Activated naive CD8-positive, alpha-beta T cell (primary cell): ENCODE results near the gene SPATA6L.
A peak's percentile ranks its signal among the peaks of the same experiment; 100 is the strongest.

ENCODE experiments used
- H3K27ac Mint-ChIP-seq: one replicate; pipeline ENCODE4 v1.8.0; 2021; ENCODE audit warnings: mixed read lengths
- H3K27me3 Mint-ChIP-seq: one replicate; pipeline ENCODE4 v1.8.0; 2021; ENCODE audit warnings: mixed read lengths
- H3K36me3 Mint-ChIP-seq: one replicate; pipeline ENCODE4 v1.8.0; 2021; ENCODE audit warnings: mixed read lengths
- H3K4me1 Mint-ChIP-seq: one replicate; pipeline ENCODE4 v1.8.0; 2021; ENCODE audit warnings: low read depth, mixed read lengths
- H3K4me3 Mint-ChIP-seq: one replicate; pipeline ENCODE4 v1.8.0; 2021; ENCODE audit warnings: mild to moderate bottlenecking, mixed read lengths
- H3K9me3 Mint-ChIP-seq: one replicate; pipeline ENCODE4 v1.8.0; 2021; ENCODE audit warnings: low read depth, mixed read lengths

The SPATA6L gene, protein sequence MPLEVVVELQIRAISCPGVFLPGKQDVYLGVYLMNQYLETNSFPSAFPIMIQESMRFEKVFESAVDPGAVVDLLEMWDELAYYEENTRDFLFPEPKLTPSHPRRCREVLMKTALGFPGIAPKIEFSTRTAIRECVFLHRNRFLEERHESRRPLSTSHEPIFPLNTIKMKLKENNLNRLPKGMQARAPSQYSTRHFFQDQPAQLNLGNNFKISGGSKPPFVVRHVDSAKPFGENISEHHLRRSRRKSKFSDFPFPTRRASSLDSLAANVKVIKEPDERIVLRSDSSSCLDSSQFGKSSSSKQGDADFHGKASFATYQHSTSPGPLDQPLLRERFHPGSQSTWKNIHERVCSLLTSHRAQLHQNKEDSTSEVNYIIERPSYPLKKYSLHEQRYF

DNA sequence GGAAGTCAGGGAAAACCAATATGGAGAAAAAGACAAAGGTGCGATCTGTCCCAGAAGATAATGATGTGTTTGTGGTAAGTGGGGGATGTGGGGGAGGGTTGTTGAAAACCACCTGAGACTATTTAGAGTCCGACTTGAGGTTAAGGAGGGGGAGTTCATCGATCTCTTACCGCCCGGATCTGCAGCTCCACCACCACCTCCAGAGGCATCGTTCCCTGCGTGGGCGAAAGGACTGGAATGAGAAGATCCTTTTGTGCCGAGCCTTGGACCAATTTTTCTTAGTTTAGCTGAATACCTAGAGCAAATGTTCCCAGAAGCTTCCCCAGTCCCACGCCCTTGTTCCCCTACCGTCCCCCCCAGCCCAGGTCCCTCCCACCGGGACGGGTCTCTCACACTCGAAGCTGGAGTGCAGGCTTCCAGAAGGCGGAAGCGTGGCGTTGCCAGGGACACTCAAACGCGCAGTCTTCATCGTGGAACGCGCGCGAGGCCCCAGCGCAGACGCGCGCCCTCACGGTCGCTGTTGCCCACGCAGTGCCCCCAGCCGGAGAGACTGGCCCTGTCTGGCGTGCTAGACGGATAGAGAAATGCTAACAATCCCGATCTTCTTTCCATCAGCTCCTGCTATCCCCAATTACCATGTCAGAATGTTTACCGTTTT, at the start of gene SPATA6L:
TSS of gene SPATA6L (minus strand) at position 439 of the 658 bp plus-strand sequence. CDS start at position 209, 230 bp downstream.
- no peaks in the 10 kb centered on the region for H3K27me3 Mint-ChIP-seq

DNA sequence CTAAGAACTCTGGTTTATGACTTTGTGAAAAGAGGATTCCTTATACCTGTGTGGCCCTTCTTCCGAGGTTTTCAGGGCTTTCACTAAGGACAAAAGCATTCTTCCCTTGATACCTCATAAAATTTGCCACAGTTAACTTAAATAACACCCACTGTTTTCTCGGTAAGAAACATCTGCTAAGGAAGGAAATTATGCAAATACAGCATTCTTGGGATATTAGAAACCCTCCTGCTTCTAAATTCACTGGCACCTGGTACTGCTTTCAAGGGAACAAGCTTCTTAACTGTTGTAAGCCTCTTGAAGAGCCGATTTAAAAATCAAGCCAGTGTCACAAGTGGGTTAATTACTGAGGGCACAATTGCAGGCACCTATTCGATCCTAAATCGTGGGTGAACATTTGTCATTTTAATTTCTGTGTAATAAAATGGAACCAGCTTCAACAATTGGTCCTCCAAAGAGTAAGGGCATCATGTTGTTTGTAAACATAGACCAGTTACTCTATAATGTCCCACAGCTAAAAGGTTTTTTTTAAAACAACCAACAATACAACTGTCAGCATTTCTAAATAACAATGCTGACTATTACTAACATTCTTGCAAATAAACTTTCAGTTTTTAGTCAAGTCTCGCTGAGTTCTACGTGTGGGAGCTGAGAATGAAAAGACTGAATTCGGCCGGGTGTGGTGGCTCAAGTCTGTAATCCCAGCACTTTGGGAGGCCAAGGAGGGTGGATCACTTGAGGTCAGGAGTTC, 48.2 kb upstream of the SPATA6L start:
- Mint-ChIP-seq H3K27me3 (no peaks in the 10 kb centered on the region), H3K4me3 (no peak overlapping the region), H3K4me1 (no peaks in the 10 kb centered on the region), H3K36me3 (peaks cover 10% of the 10 kb centered on the region), H3K27ac (peak overlapping the region; percentile 81), H3K9me3 (no peaks in the 10 kb centered on the region)

More for the DNA sequence above, at the start of gene SPATA6L:
- peak within 1 kb of the TSS; percentile 69 for H3K27ac Mint-ChIP-seq
- H3K9me3 Mint-ChIP-seq: no peaks in the 10 kb centered on the region
- H3K4me3 Mint-ChIP-seq: peak within 1 kb of the TSS; percentile 85
- peaks cover 77% of the 10 kb centered on the region for H3K4me1 Mint-ChIP-seq
- no peaks in the 10 kb centered on the region for H3K36me3 Mint-ChIP-seq

DNA sequence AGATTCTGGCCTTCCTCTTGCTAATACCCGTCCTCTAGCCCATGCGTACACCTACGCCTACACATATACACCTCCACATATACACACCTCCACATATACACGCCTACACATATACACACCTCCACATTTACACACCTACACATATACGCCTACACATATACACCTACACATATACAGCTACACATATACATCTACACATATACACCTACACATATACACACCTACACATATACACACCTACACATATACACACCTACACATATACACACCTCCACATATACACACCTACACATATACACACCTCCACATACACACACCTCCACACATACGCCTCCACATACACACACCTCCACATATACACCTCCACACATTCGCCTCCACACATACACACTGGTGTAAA, 47.6 kb upstream of the SPATA6L start:
- Mint-ChIP-seq H3K36me3 (peaks cover 11% of the 10 kb centered on the region), H3K4me3 (no peak overlapping the region), H3K9me3 (no peaks in the 10 kb centered on the region), H3K4me1 (no peaks in the 10 kb centered on the region), H3K27me3 (no peaks in the 10 kb centered on the region), H3K27ac (peak overlapping the region; percentile 81)

DNA sequence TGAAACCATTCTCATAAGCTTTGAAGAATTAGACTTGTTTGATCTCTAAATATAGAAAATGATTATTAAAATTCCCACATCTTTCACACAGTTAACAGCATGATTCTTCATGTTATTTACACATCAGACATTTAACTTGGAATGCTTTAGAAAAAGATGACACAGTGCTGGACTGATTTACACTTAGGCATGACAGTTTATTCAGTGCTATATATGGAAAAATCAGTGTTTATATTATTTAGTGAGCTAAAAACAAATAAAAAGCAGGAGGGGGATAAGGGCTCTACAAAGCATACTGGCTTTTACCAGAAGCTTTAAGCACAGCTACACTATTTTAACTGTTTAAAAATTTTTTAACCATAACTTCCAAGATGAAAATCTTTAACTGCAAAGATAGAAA, 43.1 kb upstream of the SPATA6L start:
- Mint-ChIP-seq H3K4me1 (peaks cover 11% of the 10 kb centered on the region), H3K4me3 (no peak overlapping the region), H3K27ac (peak overlapping the region; percentile 22), H3K9me3 (no peaks in the 10 kb centered on the region), H3K36me3 (peaks cover 14% of the 10 kb centered on the region), H3K27me3 (no peaks in the 10 kb centered on the region)

DNA sequence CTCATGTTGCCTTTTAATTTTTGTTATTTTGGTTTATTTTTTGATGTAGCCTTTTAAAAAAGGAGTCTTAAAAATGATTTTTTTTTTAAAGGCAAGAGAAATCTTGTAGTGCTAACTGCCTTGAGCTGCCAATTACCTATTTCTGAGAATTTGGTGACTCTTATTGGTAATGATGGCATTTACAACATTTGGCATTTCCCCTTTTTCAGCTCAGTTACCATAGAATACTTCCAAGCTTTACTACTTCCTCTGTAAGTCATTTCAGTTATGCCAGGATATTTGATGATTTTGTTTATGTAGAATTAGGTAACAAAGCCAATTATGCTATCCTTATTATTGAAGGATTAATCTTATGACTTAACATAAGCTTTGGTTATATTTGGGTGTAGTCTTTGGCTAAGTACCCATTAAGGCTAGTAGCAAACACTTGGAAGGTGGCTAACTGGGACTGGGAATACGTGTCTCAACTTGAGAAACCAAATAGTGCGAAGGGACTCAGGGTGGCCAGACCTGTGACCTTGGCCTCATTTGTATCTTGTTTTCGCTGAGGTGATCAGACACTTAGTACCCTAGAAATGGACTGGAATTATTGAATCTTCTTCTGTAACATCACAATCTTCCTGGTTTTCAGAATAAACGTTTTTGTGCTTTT, 40.8 kb upstream of the SPATA6L start:
- no peaks in the 10 kb centered on the region for H3K9me3 Mint-ChIP-seq
- peaks cover 22% of the 10 kb centered on the region for H3K4me1 Mint-ChIP-seq
- no peak overlapping the region for H3K4me3 Mint-ChIP-seq
- H3K36me3 Mint-ChIP-seq: peaks cover 15% of the 10 kb centered on the region
- peak overlapping the region; percentile 58 for H3K27ac Mint-ChIP-seq
- no peaks in the 10 kb centered on the region for H3K27me3 Mint-ChIP-seq

DNA sequence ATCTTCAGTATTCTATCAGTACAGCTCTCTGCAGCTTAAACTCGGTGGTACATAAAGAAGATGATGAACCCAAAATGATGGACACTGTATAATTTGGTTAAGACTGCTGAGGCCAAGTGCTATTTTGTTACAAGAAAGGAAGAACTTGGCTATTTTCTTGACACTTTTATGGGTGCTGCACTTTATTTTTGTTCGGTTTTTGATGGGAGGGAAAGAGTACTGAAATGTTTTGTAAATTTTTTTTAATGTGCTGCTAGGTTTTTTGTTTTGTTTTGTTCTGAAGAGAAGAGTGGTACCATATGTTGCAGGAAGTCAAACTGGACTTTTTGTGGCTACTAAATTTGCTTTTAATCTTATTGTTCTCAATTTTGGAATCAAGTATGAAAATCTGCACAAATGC, 39.7 kb upstream of the SPATA6L start:
- Mint-ChIP-seq H3K27ac (peak overlapping the region; percentile 31), H3K4me1 (peaks cover 28% of the 10 kb centered on the region), H3K27me3 (no peaks in the 10 kb centered on the region), H3K9me3 (no peaks in the 10 kb centered on the region), H3K36me3 (peaks cover 18% of the 10 kb centered on the region), H3K4me3 (no peak overlapping the region)

DNA sequence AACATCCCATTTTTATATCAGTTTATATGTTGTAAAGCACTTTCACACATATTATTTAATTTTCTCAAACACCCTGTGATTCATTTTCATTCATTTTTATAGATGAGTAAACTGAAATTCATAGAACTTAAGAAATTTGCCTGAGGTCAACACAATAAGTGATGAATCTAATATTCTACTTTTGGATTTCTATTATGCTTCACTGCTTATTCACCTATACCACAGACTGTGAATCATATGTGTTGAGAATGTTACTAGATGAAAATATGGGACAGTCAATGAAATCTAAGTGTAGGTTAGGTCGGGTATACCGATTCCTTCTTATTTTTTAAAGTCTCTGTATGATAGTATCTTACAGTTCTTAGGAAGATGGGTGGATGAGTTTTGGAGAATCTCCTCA, 37.8 kb upstream of the SPATA6L start:
- Mint-ChIP-seq H3K27me3 (no peaks in the 10 kb centered on the region), H3K9me3 (no peaks in the 10 kb centered on the region), H3K4me1 (peaks cover 28% of the 10 kb centered on the region), H3K36me3 (peaks cover 18% of the 10 kb centered on the region), H3K4me3 (no peak overlapping the region), H3K27ac (peak overlapping the region; percentile 77)

DNA sequence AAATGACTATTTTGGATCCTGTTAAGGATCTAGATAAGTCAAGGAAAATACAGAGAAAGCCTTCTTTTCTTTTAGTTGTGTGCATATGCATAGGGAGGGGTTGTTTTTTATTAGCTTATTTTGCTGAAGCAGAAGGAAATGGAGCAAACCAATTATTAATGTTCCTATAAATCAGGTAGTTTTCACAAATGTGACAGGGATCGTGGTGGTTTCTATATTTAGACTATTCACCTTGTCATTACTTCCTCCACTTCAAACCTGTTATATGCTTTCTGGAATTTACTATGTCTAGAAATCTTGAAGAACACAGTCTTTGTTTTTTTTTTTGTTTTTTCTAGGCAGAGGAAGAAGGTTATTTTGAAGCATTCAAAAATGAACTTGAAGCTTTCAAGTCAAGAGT, 35.2 kb upstream of the SPATA6L start:
- peaks cover 29% of the 10 kb centered on the region for H3K4me1 Mint-ChIP-seq
- peaks cover 15% of the 10 kb centered on the region for H3K36me3 Mint-ChIP-seq
- H3K27ac Mint-ChIP-seq: peak overlapping the region; percentile 55
- H3K9me3 Mint-ChIP-seq: no peaks in the 10 kb centered on the region
- no peak overlapping the region for H3K4me3 Mint-ChIP-seq
- no peaks in the 10 kb centered on the region for H3K27me3 Mint-ChIP-seq

DNA sequence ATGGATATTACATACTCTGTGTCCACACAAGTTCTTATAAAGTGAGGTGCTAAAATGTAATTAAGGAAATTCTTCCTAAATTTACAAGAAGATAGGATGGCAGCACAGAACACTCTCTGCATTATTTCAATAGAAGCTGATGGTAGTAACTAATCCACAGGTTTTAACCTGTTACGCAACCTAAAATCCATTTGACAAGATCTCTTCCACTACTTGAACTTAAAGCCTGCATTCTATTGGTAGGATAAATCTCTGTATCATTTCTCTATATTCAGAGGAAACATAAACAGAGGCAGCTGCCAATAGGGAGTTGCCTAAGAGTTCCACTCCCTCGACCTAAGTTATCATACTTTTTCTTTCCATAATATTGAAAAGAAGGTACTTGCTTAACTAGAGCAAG, 34.7 kb upstream of the SPATA6L start:
- H3K36me3 Mint-ChIP-seq: peaks cover 13% of the 10 kb centered on the region
- no peaks in the 10 kb centered on the region for H3K9me3 Mint-ChIP-seq
- no peak overlapping the region for H3K27ac Mint-ChIP-seq

DNA sequence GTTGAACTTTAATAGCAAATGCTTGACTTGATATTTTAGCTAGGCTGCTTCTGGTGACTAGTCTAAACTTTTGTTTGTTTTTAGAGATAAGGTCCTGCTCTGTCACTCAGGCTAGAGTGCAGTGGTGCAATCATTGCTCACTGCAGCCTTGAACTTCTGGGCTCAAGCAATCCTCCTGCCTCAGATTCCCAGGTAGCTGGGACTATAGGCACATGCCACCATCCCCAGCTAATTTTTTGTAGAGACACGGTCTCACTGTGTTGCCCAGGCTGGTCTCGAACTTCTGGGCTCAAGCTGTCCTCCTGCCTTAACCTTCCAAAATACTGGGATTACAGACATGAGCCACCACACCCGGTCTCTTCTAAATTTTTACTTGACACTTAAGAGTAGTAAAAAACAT, 33.8 kb upstream of the SPATA6L start:
- Mint-ChIP-seq H3K27ac (no peak overlapping the region), H3K4me3 (no peak overlapping the region), H3K9me3 (no peaks in the 10 kb centered on the region), H3K27me3 (no peaks in the 10 kb centered on the region), H3K4me1 (peaks cover 31% of the 10 kb centered on the region), H3K36me3 (peaks cover 12% of the 10 kb centered on the region)

More for the DNA sequence above, 34.7 kb upstream of the SPATA6L start:
- Mint-ChIP-seq H3K4me3 (no peak overlapping the region), H3K4me1 (peaks cover 31% of the 10 kb centered on the region), H3K27me3 (no peaks in the 10 kb centered on the region)

DNA sequence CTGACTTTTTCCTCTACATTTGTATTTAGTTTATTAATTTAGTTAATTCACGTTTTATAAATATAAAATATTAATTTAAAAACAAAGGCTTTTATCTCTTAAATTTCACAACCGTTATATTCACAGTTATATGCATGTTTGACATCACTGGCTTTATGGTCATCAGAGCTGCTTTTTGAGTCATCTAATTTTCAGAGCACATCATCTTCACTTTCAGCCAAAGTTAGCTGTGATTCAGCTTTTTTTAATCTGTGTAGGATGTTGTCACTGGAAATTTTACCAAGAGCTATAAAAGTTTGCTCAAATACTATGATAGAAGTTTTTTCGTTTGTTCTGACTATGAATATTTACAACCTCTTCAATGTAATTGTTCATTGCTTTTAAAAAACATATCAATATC, 25.5 kb upstream of the SPATA6L start:
- Mint-ChIP-seq H3K4me3 (no peak overlapping the region), H3K27me3 (no peaks in the 10 kb centered on the region), H3K9me3 (no peaks in the 10 kb centered on the region), H3K27ac (no peak overlapping the region), H3K36me3 (peaks cover 2% of the 10 kb centered on the region), H3K4me1 (peaks cover 43% of the 10 kb centered on the region)

DNA sequence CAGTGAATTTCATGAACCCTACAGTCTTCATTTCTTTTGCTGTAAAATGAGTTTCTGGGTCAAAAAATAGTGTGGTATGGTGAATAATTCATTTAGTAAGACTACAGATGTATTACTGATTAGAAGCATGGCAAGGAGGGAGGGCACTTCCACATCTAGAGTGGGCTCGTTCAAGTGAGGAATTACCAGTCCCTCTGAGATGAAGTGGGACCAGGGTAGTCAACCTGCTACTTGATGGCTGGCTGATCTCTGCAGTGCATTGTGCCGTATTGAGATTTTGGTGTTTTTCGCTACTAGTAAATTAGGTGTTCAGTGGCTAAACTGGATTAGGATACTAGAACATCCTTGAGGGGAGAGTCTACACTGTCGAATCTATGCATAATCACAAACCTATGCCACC, 23.9 kb upstream of the SPATA6L start:
- Mint-ChIP-seq H3K36me3 (peaks cover 5% of the 10 kb centered on the region), H3K4me1 (peaks cover 48% of the 10 kb centered on the region), H3K27ac (peak overlapping the region; percentile 68), H3K9me3 (no peaks in the 10 kb centered on the region), H3K4me3 (peak overlapping the region; percentile 38), H3K27me3 (no peaks in the 10 kb centered on the region)

DNA sequence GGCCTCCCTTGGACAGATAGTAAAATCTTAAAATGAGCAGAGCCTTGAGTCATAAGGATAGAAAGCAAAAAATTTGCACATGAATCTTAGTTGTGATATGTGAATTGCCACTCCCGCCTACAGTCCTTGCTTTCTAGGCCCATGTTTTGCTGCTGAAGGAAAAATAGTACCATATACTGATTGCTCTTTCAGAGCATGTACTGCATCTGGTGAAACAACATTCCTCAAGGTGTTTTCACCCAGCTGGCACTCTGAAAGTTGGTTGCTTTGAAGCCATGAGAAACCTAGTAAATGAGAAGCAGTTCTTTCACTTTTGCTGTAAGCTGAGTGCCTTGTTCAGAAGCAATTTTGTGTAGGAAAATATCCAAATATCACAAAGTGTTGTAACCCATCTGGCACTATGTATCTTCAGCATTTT, 23.4 kb upstream of the SPATA6L start:
- Mint-ChIP-seq H3K27me3 (no peaks in the 10 kb centered on the region), H3K4me1 (peaks cover 49% of the 10 kb centered on the region), H3K36me3 (peaks cover 9% of the 10 kb centered on the region), H3K27ac (peak overlapping the region; percentile 68), H3K9me3 (no peaks in the 10 kb centered on the region), H3K4me3 (peak overlapping the region; percentile 38)

DNA sequence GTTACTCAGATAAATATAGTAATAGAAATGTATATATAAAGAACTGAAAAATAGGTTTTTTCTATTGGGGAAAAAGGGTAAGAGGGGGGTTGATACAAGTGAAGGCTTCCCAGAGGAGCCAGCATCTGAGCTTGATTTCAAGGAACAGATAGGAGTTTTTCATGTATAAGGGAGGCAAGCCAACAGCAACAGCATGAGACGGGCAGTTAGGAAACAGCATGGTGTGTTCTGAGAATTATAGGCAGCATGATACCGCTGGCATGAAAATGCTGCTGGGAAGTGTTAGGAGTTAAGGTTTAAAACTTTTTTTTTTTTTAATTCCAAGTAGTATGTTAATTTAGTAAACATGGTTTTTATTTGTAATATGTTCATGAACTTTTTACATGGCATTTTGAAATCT, 22.7 kb upstream of the SPATA6L start:
- Mint-ChIP-seq H3K4me3 (no peak overlapping the region), H3K9me3 (no peaks in the 10 kb centered on the region), H3K27ac (no peak overlapping the region), H3K36me3 (peaks cover 9% of the 10 kb centered on the region), H3K4me1 (peaks cover 51% of the 10 kb centered on the region), H3K27me3 (no peaks in the 10 kb centered on the region)
